Neural progenitor cell (in vitro differentiated cells): ENCODE measurements around the gene TMEM253.

Experiments
- EZH2 ChIP-seq: fragments of 200-600 bp; sonication (generic); IDR thresholded peaks from 2 replicates; pipeline ENCODE4 v1.6.1; 2017; ENCODE audit warnings: antibody characterized with exemption, mild to moderate bottlenecking, moderate library complexity
- TF ChIP-seq, protein P1 (sequence below): fragments of 200-600 bp; sonication (generic); IDR thresholded peaks from 2 replicates; pipeline ENCODE4 v1.5.1; 2017; ENCODE audit warnings: antibody characterized with exemption, mild to moderate bottlenecking

DNA sequence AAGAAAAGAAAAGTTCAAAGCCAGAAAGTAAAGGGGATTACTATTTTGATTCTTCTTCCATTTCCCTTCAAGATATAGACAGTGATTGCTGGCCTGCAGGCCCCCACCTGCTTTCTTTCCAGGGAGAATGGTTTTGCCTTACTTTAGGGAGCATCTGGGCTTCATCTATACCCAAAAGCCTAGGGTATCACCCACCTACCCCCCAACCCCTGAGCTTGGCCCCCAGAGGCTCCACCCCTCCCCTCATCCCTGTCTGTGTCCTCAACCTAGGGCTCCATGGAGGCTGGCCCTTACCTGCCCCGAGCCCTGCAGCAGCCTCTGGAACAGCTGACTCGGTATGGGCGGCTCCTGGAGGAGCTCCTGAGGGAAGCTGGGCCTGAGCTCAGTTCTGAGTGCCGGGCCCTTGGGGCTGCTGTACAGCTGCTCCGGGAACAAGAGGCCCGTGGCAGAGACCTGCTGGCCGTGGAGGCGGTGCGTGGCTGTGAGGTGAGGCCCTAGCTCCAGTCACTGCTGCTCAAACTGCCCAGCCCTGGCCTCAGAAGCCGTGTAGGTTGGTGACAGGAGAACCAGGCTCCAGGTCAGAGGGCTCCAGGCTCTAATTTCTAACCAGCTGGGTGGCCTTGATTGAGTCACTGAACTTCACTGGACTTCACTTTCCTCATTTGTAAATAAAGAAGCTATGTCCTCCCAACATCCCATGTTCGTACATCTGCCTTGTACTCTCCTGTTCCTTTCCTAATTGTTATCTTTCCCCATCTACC lies 17.1 kb upstream of the TMEM253 start:
- TF ChIP-seq, protein P1, sequence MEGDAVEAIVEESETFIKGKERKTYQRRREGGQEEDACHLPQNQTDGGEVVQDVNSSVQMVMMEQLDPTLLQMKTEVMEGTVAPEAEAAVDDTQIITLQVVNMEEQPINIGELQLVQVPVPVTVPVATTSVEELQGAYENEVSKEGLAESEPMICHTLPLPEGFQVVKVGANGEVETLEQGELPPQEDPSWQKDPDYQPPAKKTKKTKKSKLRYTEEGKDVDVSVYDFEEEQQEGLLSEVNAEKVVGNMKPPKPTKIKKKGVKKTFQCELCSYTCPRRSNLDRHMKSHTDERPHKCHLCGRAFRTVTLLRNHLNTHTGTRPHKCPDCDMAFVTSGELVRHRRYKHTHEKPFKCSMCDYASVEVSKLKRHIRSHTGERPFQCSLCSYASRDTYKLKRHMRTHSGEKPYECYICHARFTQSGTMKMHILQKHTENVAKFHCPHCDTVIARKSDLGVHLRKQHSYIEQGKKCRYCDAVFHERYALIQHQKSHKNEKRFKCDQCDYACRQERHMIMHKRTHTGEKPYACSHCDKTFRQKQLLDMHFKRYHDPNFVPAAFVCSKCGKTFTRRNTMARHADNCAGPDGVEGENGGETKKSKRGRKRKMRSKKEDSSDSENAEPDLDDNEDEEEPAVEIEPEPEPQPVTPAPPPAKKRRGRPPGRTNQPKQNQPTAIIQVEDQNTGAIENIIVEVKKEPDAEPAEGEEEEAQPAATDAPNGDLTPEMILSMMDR, result no peak
- no peak for TF ChIP-seq EZH2
